ENCODE results near the gene DSC1. TPM values are rescaled to one million over a fixed set of nuclear protein-coding genes. Genes with fewer than 3 reads are reported as not detected.
A peak's percentile ranks its signal among the peaks of the same experiment; 100 is the strongest.

The DSC1 gene
- polyA plus RNA-seq, 1 donor (not counting 4 experiments of a cell fraction or from before 2014, with no cell fraction given), result 11.2 TPM

GRCh38 chr18:31138709-31139108 lies 23.9 kb downstream of the DSC1 start:
- TF ChIP-seq CTCF (optimal IDR thresholded peaks at IDR 0.05 in 1 of 3, IDR thresholded peaks at IDR 0.05 in 1 of 3, conservative IDR thresholded peaks at IDR 0.05 in 1 of 3; ENCODE audit: extremely low read depth in 1 of 3, insufficient read depth in 2 of 3, low read length in 3 of 3) (no peak), EZH2 (IDR thresholded peaks at IDR 0.05; ENCODE audit: low read length) (no peak)

GRCh38 chr18:31134988-31135529 lies 27.6 kb downstream of the DSC1 start:
- Histone ChIP-seq H3K4me1 (ENCODE audit: control insufficient read depth, extremely low read depth, insufficient read depth, low read length) (no peaks in the 10 kb centered on the region), H3K27ac (ENCODE audit: control insufficient read depth, insufficient read depth, low read length) (no peak overlapping the region), H3K4me3 (ENCODE audit: control insufficient read depth in 2 of 3, extremely low read depth in 1 of 3, insufficient read depth in 2 of 3, low read depth in 1 of 3, low read length in 3 of 3) (no peak overlapping the region), H3K27me3 (ENCODE audit: control insufficient read depth, extremely low read depth, insufficient read depth, low read length) (no peaks in the 10 kb centered on the region), H3K36me3 (ENCODE audit: control insufficient read depth in 2 of 2, extremely low read depth in 1 of 2, insufficient read depth in 2 of 2, low read length in 2 of 2) (no peaks in the 10 kb centered on the region), H4K20me1 (ENCODE audit: control insufficient read depth, extremely low read depth, insufficient read depth, low read length) (no peaks in the 10 kb centered on the region), H3K9me3 (ENCODE audit: control insufficient read depth, low read depth, low read length) (no peaks in the 10 kb centered on the region), H3K4me2 (ENCODE audit: control insufficient read depth, extremely low read depth, insufficient read depth, low read depth, low read length) (no peak overlapping the region), H3K9me1 (ENCODE audit: control insufficient read depth, extremely low read depth, insufficient read depth, low read length) (no peaks in the 10 kb centered on the region), H3K79me2 (ENCODE audit: control insufficient read depth, insufficient read depth, low read length) (no peaks in the 10 kb centered on the region), H2AFZ (ENCODE audit: control insufficient read depth, low read length) (no peak overlapping the region), H3K9ac (ENCODE audit: control insufficient read depth, extremely low read depth, insufficient read depth, low read length) (no peak overlapping the region)
- FAIRE-seq (peak; percentile 53), DNase-seq (ENCODE audit: low read depth, low spot score) (no peak)
- no peak for TF ChIP-seq CTCF (optimal IDR thresholded peaks at IDR 0.05 in 1 of 3, IDR thresholded peaks at IDR 0.05 in 1 of 3, conservative IDR thresholded peaks at IDR 0.05 in 1 of 3; ENCODE audit: extremely low read depth in 1 of 3, insufficient read depth in 2 of 3, low read length in 3 of 3)
- no peak for TF ChIP-seq EZH2 (IDR thresholded peaks at IDR 0.05; ENCODE audit: low read length)
- dilution Hi-C loops (cut with MboI; ENCODE audit: extremely low pct_ligation_motif_present, low sequenced_read_pairs), result no loop called here

More at GRCh38 chr18:31138709-31139108, 23.9 kb downstream of the DSC1 start:
- no peaks in the 10 kb centered on the region for H3K9me1 ChIP-seq (ENCODE audit: control insufficient read depth, extremely low read depth, insufficient read depth, low read length)
- H3K27me3 ChIP-seq (ENCODE audit: control insufficient read depth, extremely low read depth, insufficient read depth, low read length), result no peaks in the 10 kb centered on the region
- no peaks in the 10 kb centered on the region for H4K20me1 ChIP-seq (ENCODE audit: control insufficient read depth, extremely low read depth, insufficient read depth, low read length)
- no peak overlapping the region for H2AFZ ChIP-seq (ENCODE audit: control insufficient read depth, low read length)
- DNase-seq (ENCODE audit: low read depth, low spot score) (no peak), FAIRE-seq (no peak)
- no peaks in the 10 kb centered on the region for H3K79me2 ChIP-seq (ENCODE audit: control insufficient read depth, insufficient read depth, low read length)
- H3K27ac ChIP-seq (ENCODE audit: control insufficient read depth, insufficient read depth, low read length), result no peak overlapping the region
- no peaks in the 10 kb centered on the region for H3K9me3 ChIP-seq (ENCODE audit: control insufficient read depth, low read depth, low read length)
- H3K9ac ChIP-seq (ENCODE audit: control insufficient read depth, extremely low read depth, insufficient read depth, low read length), result no peak overlapping the region
- no peak overlapping the region for H3K4me3 ChIP-seq (ENCODE audit: control insufficient read depth in 2 of 3, extremely low read depth in 1 of 3, insufficient read depth in 2 of 3, low read depth in 1 of 3, low read length in 3 of 3)
- no peaks in the 10 kb centered on the region for H3K4me1 ChIP-seq (ENCODE audit: control insufficient read depth, extremely low read depth, insufficient read depth, low read length)
- dilution Hi-C loops (cut with MboI; ENCODE audit: extremely low pct_ligation_motif_present, low sequenced_read_pairs), result no loop called here
- H3K36me3 ChIP-seq (ENCODE audit: control insufficient read depth in 2 of 2, extremely low read depth in 1 of 2, insufficient read depth in 2 of 2, low read length in 2 of 2), result no peaks in the 10 kb centered on the region
- no peak overlapping the region for H3K4me2 ChIP-seq (ENCODE audit: control insufficient read depth, extremely low read depth, insufficient read depth, low read depth, low read length)
